Activated CD4-positive, alpha-beta memory T cell treated with anti-CD3 and anti-CD28 coated beads for 36 hours (primary cell): ENCODE results near the gene MARCHF6. TPM values are rescaled to one million over a fixed set of nuclear protein-coding genes. Genes with fewer than 3 reads are reported as not detected.
A peak's percentile ranks its signal among the peaks of the same experiment; 100 is the strongest.
"Not testable (repeated sequence)": the region's sequence is repeated elsewhere in the genome, so short reads cannot be mapped to it uniquely, and the experiment has no call there.

Experiments
- CTCF ChIA-PET: fragments of 350-600 bp; sonication (Branson Sonifier 250); formaldehyde crosslinking; loops from one replicate; lab custom pipeline; 2021; ENCODE audit warnings: antibody characterized with exemption, inconsistent platforms; lab: Charles Lee
- POLR2A ChIA-PET: fragments of 350-600 bp; sonication (Branson Sonifier 250); formaldehyde crosslinking; loops from one replicate; lab custom pipeline; 2021; ENCODE audit warnings: antibody characterized with exemption; lab: Charles Lee
- DNase-seq: peaks from one replicate; pipeline ENCODE4 v3.0.0-alpha.2; 2020
- H3K27ac Mint-ChIP-seq: one replicate; pipeline ENCODE4 v1.8.0; 2021; ENCODE audit warnings: mixed read lengths
- H3K27me3 Mint-ChIP-seq: one replicate; pipeline ENCODE4 v1.8.0; 2021; ENCODE audit warnings: mixed read lengths
- H3K36me3 Mint-ChIP-seq: one replicate; pipeline ENCODE4 v1.8.0; 2021; ENCODE audit warnings: mixed read lengths
- H3K4me1 Mint-ChIP-seq: one replicate; pipeline ENCODE4 v1.8.0; 2021; ENCODE audit warnings: low read depth, mixed read lengths
- H3K4me3 Mint-ChIP-seq: one replicate; pipeline ENCODE4 v1.8.0; 2021; ENCODE audit warnings: mild to moderate bottlenecking, mixed read lengths
- H3K9me3 Mint-ChIP-seq: one replicate; pipeline ENCODE4 v1.8.0; 2021; ENCODE audit warnings: mixed read lengths
- intact Hi-C: fragments of 100-400 bp; cut with micrococcal nuclease; formaldehyde crosslinking; loops from one replicate; pipeline ENCODE4 v1.15.1; 2023
- total RNA-seq, 2 experiments: library from RNA; stranded (reverse); gene quantifications; one replicate each; pipeline ENCODE4 v1.2.3, GENCODE V29; 2021

The MARCHF6 gene
- total RNA-seq, 2 experiments from 2014 or later, result 103 to 108 TPM

DNA sequence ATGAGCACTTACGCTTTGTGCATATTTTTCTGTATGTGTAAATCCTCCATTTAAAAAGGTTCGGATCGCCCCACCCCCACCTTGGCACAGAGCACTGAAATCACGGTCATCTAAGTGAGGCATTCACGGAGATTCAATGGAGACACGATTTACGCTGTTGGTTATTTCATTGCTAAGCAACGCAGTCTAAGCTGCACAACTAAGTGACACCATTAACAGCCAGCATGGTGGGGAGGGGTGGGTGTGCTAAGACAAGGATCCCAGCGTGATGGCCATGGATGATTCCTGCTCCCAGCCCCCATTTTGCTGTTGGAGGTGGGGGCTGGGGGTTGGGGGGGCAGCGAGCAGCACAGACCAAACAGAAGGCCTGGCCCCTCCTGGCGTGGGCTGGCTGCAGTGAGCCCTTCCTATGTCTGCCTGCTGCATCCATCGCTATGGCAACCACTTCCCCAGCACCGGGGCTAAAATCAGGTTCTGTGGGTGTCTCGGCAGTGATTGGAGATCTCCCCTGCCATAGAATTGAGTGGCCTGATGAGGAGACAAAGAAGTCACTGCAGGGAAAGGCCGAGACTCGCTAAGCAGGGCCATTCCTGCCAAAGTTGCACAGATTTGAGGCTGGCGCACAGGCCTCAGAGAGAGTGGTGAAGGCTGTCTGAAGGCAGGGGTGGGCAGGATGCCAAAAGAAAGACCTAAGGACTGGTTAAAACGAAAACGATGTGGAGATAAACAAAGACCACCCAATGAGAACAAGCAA, 14.3 kb upstream of the MARCHF6 start:
- peaks cover 11% of the 10 kb centered on the region for H3K27me3 Mint-ChIP-seq
- H3K36me3 Mint-ChIP-seq, result no peaks in the 10 kb centered on the region
- no peaks in the 10 kb centered on the region for H3K4me1 Mint-ChIP-seq
- no peaks in the 10 kb centered on the region for H3K9me3 Mint-ChIP-seq
- intact Hi-C loops, result no loop called here
- CTCF ChIA-PET, result interaction anchor here (1.1 kb wide), 1 partner anchor 14 kb away, joined by 3 read pairs; the partner anchor contains the start of gene MARCHF6
- POLR2A ChIA-PET, result no interaction called here
- no peak overlapping the region for H3K27ac Mint-ChIP-seq
- DNase-seq, result no peak
- no peak overlapping the region for H3K4me3 Mint-ChIP-seq

DNA sequence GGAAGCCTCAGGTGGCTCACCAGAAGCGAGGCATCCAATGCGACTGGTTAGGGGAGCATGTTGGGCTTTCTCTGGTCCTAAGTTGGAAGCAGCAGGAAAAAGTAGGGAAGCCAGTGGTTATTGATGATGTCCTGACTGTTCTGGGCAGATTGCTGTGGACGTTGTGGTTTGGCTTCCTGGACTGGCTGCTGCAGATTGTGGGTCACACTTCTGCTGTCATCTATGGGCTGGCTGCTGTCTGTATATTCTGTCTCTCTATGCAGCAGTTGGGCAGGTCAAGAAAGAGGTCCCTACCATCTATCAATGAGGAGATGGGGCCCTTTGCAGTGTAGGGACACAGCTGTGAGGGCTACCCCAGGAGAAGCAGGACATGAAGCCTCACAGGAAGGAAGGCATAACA, 13.5 kb upstream of the MARCHF6 start:
- ChIA-PET POLR2A (no interaction called here), CTCF (interaction anchor here (1.1 kb wide), 1 partner anchor 13 kb away, joined by 3 read pairs; the partner anchor contains the start of gene MARCHF6)
- no peak for DNase-seq
- H3K9me3 Mint-ChIP-seq, result no peaks in the 10 kb centered on the region
- intact Hi-C loops, result no loop called here
- no peak overlapping the region for H3K27ac Mint-ChIP-seq
- H3K4me3 Mint-ChIP-seq, result no peak overlapping the region
- H3K36me3 Mint-ChIP-seq, result no peaks in the 10 kb centered on the region
- H3K4me1 Mint-ChIP-seq, result no peaks in the 10 kb centered on the region
- H3K27me3 Mint-ChIP-seq, result peaks cover 3% of the 10 kb centered on the region

DNA sequence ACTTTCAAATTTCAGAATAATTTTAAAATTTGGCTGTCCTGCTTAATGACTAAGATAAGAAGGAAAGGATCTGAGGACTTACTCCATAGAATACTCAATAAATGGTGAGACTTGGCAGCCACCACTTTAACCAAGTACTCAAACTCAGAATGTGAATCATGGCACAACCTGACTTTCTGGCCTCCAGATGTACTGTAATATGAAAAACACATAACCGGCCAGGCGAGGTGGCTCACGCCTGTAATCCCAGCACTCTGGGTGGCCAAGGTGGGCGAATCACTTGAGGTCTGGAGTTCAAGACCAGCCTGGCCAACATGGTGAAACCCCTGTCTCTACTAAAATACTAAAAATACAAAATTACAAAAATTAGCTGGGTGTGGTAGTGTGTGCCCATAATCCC, 10.0 kb upstream of the MARCHF6 start:
- intact Hi-C loops, result no loop called here
- H3K4me1 Mint-ChIP-seq, result no peaks in the 10 kb centered on the region
- no peaks in the 10 kb centered on the region for H3K36me3 Mint-ChIP-seq
- H3K4me3 Mint-ChIP-seq, result no peak overlapping the region
- no peaks in the 10 kb centered on the region for H3K9me3 Mint-ChIP-seq
- no peak for DNase-seq
- H3K27me3 Mint-ChIP-seq, result no peaks in the 10 kb centered on the region
- ChIA-PET POLR2A (no interaction called here), CTCF (interaction anchor here (0.9 kb wide), 1 partner anchor 27 kb away, joined by 3 read pairs; no protein-coding TSS in a partner anchor)
- no peak overlapping the region for H3K27ac Mint-ChIP-seq

DNA sequence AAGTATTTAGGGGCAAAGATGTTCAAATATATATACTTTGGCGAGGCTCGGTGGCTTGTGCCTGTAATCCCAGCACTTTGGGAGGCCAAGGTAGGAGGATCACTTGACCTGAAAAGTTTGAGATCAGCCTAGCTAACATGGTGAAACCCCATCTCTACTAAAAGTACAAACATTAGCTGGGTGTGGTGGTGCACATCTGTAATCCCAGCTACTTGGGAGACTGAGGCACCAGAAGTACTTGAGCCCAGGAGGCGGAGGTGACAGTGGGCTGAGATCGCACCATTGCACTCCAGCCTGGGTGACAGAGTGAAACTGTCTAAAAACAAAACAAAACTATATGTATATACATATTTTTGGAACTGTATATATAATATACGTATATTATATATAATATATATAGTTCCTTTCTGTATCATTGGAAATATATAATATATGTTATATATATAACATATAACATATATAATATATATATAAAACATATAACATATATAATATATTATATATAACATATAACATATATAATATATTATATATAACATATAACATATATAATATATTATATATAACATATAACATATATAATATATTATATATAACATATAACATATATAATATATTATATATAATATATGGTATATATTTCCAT, 8.9 kb upstream of the MARCHF6 start:
- H3K4me1 Mint-ChIP-seq, H3K27ac Mint-ChIP-seq, POLR2A ChIA-PET, intact Hi-C loops, H3K27me3 Mint-ChIP-seq, CTCF ChIA-PET, H3K36me3 Mint-ChIP-seq, H3K4me3 Mint-ChIP-seq, H3K9me3 Mint-ChIP-seq: not testable (repeated sequence)
- DNase-seq, result peak; percentile 27

DNA sequence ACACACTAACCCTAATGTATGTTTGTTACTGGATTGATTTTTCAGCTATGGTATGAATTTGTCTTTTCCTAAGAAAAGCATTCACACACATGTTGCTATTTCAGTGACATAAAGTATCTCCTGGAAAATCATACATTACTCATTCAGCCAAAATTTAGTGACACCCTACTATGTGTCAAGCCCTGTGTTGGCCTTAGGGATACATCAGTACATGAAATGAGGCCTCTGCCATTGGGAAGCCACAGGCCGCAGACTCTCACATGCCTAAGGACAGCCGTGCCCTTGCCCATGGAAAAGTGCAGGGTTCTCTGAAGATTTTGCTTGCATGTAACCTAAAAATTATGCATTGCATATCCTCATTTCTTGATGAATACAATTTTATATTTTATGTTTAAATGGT, 5.2 kb upstream of the MARCHF6 start:
- Mint-ChIP-seq H3K4me3 (no peak overlapping the region), H3K4me1 (peaks cover 15% of the 10 kb centered on the region), H3K27ac (no peak overlapping the region), H3K27me3 (no peaks in the 10 kb centered on the region), H3K36me3 (no peaks in the 10 kb centered on the region), H3K9me3 (no peaks in the 10 kb centered on the region)
- ChIA-PET CTCF (interaction anchor here (0.6 kb wide), 1 partner anchor 16 kb away, joined by 3 read pairs; no protein-coding TSS in a partner anchor), POLR2A (no interaction called here)
- intact Hi-C loops, result no loop called here
- no peak for DNase-seq

DNA sequence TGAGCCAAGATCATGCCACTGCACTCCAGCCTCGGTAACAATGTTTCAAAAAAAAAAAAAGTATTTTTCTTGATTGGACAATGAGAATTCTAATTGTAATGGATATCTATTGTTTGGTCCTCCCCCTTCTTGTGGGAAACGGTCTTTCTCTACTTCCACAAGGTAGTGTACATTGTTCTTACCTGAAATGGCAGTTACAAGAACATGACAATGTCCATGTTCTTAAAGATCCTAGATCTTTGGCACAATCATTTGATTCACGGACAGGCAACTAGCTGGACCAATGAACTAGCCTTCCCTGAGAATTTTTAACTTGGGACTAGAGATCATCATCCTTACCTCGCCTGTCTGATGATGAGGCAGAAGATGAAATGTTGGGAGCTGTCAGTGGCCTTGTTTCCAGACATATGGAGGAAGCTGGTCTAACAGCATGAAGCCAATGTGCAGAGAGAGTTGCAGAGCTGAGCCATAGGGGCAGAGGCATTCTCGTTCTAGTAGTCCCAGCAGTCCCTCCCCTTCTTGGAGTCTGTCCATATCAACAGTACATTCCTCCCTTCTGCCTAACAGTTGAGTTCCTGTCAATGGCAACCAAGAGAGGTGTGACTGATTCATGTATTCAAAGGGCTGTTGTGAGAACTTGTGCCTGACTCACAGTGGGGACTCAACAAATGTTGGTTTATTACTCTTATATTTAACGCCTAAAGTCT, 2.1 kb upstream of the MARCHF6 start:
- Mint-ChIP-seq H3K4me1 (peaks cover 21% of the 10 kb centered on the region), H3K9me3 (no peaks in the 10 kb centered on the region), H3K27me3 (no peaks in the 10 kb centered on the region), H3K36me3 (peaks cover 4% of the 10 kb centered on the region), H3K27ac (no peak overlapping the region), H3K4me3 (no peak overlapping the region)
- CTCF ChIA-PET, result interaction anchor here (1.0 kb wide), 1 partner anchor 67 kb away, joined by 6 read pairs; no protein-coding TSS in a partner anchor
- no peak for DNase-seq
- POLR2A ChIA-PET, result no interaction called here
- intact Hi-C loops, result loop anchor here (5.0 kb wide), 4 partner anchors 39 to 411 kb away; partner anchors contain the start of genes ANKRD33B and DAP

DNA sequence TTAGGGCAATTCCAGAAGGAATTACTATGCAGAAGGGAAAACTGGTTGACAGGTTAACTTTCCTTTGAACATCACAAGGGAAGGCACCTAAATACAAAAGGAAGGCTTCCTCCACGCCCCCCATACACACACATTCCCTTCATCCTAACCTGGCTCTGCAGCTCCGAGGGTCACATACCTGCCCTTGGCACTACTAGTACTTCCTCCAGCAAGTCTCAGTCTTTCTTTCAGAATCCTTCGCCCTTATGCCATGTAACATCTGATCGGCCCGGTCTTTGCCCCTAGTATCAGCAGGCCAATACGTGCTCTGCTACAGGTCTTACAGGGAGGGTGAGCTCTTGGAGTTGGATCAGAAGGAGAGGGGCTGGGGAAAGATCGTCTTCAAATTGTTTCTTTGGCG, 1.6 kb upstream of the MARCHF6 start:
- ChIA-PET CTCF (interaction anchor here (1.0 kb wide), 1 partner anchor 68 kb away, joined by 6 read pairs; no protein-coding TSS in a partner anchor), POLR2A (interaction anchor here (2.0 kb wide), 1 partner anchor 68 kb away, joined by 9 read pairs; no protein-coding TSS in a partner anchor)
- Mint-ChIP-seq H3K36me3 (peaks cover 4% of the 10 kb centered on the region), H3K27ac (peak overlapping the region; percentile 4), H3K27me3 (no peaks in the 10 kb centered on the region), H3K9me3 (no peaks in the 10 kb centered on the region), H3K4me1 (peaks cover 26% of the 10 kb centered on the region), H3K4me3 (peak overlapping the region; percentile 90)
- DNase-seq, result no peak
- intact Hi-C loops, result loop anchor here (2.0 to 5.0 kb wide), 6 partner anchors 40 to 410 kb away; partner anchors contain the start of genes ANKRD33B, DAP and ROPN1L

DNA sequence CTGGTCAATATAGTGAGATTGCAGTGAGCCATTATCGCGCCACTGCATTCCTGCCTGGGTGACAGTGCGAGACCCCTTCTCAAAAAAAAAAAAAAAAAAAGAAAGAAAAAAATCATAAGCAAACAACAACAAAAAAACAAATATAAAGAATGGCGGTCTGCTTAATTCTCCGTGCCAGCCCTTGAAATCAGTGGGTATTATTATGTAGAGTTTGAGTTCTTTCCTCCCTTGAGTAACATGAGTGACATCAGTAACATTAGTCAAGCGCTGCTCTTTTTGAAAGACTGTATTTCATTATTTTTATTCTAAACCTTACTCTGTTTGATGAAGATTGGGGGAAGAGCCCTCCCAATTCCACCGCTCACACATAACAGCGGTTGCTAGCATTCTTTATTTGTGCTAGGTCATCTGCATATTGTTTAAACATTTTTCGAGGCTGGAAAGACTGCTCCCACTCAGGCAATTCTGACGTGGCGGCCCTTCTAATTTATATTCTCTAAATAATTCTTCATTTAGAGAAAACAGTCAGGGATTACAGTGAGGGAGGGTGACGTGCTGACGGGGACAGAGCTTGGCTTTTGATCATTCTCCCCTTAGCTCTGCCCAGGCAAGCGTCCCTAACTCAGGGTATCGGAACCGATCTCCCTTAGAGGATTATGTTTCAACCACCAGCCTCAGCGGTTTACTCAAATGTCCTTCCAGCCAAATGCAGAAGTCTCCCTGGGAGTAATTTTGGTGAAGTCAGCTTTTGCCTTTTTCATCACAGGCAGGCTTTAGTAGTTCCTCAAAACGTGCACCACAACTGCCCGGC, 860 bp upstream of the MARCHF6 start:
- no peaks in the 10 kb centered on the region for H3K27me3 Mint-ChIP-seq
- H3K4me3 Mint-ChIP-seq, result peak overlapping the region; percentile 90
- ChIA-PET CTCF (interaction anchor here (0.8 to 1.6 kb wide), 5 partner anchors 12 to 75 kb away, joined by 3 to 12 read pairs (median 4); no protein-coding TSS in a partner anchor), POLR2A (interaction anchor here (0.7 to 3.2 kb wide), 13 partner anchors 27 to 282 kb away, joined by 3 to 36 read pairs (median 5); partner anchors contain the start of genes ATPSCKMT and CCT5)
- peak; percentile 63 for DNase-seq
- no peaks in the 10 kb centered on the region for H3K9me3 Mint-ChIP-seq
- H3K4me1 Mint-ChIP-seq, result peaks cover 33% of the 10 kb centered on the region
- H3K36me3 Mint-ChIP-seq, result peaks cover 4% of the 10 kb centered on the region
- intact Hi-C loops, result loop anchor here (1.0 to 5.0 kb wide), 8 partner anchors 40 to 410 kb away; partner anchors contain the start of genes ANKRD33B, CCT5, DAP and ROPN1L
- H3K27ac Mint-ChIP-seq, result peak overlapping the region; percentile 97

DNA sequence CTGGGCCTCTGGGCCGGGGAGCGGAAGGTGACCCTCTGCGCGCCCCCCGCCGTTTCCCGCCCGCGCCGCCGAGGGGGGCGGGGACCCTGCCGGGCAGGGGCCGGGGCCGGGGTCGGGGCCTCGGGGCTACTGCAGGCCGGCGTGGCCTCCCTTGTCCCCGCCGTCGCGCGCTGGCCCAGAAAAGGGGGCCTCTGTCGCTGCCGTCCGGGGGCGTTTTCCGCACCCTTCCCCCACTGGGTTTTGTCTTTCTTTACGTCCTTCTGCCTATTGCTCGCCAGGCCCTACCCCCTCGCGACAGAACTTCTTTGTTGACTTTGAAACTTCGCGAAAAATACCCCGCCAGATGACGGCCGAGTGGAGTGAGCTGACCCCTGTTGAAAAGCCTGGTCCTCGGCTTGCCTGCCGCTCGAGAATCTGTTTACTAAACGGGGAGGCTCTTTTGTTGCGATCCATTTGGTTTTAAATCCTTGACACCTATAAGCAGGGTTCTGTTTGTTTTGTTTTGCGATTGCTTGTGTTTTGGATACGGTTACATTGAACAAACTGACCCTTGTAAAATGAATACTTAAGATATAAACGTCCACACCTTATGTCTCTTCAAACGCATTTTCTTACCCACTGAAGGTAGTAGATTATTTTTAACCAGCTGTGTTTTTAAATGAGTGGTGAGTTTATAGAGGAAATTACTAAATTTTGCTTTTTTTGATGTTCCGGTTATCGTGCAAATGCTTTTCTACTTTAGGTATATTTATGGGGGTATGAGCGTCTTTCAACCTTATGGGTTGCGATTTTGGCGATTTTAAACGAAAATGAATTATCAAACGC, 765 bp downstream of the MARCHF6 start:
- Mint-ChIP-seq H3K27me3 (no peaks in the 10 kb centered on the region), H3K36me3 (peaks cover 4% of the 10 kb centered on the region), H3K9me3 (no peaks in the 10 kb centered on the region), H3K4me1 (peaks cover 43% of the 10 kb centered on the region), H3K27ac (peak overlapping the region; percentile 99), H3K4me3 (peak overlapping the region; percentile 99)
- CTCF ChIA-PET, result interaction anchor here (1.0 to 1.6 kb wide), 8 partner anchors 10 to 280 kb away, joined by 3 to 12 read pairs (median 4); no protein-coding TSS in a partner anchor
- DNase-seq, result peak; percentile 67
- POLR2A ChIA-PET, result interaction anchor here (0.7 to 3.2 kb wide), 12 partner anchors 10 to 281 kb away, joined by 3 to 36 read pairs (median 6); partner anchors contain the start of genes ATPSCKMT and CCT5
- intact Hi-C loops, result loop anchor here (2.0 to 5.0 kb wide), 5 partner anchors 42 to 408 kb away; partner anchors contain the start of genes ANKRD33B and DAP
